ENCODE data around the gene SNRNP70.
"Not testable (repeated sequence)": the region's sequence is repeated elsewhere in the genome, so short reads cannot be mapped to it uniquely, and the experiment has no call there.

Gene SNRNP70, protein sequence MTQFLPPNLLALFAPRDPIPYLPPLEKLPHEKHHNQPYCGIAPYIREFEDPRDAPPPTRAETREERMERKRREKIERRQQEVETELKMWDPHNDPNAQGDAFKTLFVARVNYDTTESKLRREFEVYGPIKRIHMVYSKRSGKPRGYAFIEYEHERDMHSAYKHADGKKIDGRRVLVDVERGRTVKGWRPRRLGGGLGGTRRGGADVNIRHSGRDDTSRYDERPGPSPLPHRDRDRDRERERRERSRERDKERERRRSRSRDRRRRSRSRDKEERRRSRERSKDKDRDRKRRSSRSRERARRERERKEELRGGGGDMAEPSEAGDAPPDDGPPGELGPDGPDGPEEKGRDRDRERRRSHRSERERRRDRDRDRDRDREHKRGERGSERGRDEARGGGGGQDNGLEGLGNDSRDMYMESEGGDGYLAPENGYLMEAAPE

DNA sequence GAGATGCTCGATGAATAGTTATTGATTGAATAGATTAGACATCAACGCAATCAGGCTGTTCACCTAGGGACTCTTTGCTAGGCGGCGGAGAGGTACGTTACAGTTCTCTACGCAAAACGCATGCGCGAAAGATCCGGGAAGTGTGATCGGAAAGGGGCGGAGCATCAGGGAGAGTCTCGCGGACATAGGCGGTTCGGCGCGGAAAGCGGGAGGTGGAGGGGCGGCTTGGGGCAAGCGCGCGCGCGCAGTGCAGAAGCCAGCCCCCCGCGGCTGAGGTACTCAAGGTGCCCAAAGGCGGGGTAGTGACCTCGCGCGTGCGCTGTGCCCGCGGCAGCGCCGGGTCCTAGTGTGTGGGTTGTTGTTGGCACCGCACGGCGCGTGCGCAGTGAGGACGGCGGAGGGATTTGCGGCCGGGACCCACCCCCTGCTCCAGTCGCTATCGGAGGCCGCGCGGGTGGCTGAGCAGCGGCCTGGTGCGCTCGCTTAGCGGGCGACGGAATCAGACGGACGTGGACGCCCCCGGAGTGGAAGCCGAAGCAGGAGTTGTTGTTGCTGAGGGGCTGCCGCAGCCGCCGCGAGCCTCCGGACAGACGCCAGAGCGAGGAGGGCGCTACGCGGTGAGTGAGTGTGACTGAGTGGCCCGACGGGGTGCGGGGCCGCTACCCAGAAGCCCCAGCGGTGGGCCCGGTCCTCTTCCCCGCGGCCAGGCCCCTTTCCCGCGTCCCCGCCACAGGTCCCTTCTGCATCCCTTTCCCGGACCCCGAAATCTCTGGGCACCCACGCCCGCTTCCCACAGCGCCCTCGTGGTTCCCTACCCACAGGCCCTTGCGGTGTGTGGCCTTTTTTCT is at the start of gene SNRNP70:
TSS of gene SNRNP70 (plus strand) at position 432 of the 848 bp plus-strand sequence. CDS start 964 bp downstream, outside the sequence.
- Histone ChIP-seq H3K27me3 (ENCODE audit: insufficient read depth, low read depth, severe bottlenecking) (no peaks in the 10 kb centered on the region), H3K9me3 (ENCODE audit: severe bottlenecking) (peaks cover 3% of the 10 kb centered on the region), H3K4me3 (ENCODE audit: low read depth, low read length) (peak within 1 kb of the TSS; percentile 99), H3K27ac (peak within 1 kb of the TSS; percentile 96), H3K36me3 (peaks cover 45% of the 10 kb centered on the region)
- TF ChIP-seq, protein P1, sequence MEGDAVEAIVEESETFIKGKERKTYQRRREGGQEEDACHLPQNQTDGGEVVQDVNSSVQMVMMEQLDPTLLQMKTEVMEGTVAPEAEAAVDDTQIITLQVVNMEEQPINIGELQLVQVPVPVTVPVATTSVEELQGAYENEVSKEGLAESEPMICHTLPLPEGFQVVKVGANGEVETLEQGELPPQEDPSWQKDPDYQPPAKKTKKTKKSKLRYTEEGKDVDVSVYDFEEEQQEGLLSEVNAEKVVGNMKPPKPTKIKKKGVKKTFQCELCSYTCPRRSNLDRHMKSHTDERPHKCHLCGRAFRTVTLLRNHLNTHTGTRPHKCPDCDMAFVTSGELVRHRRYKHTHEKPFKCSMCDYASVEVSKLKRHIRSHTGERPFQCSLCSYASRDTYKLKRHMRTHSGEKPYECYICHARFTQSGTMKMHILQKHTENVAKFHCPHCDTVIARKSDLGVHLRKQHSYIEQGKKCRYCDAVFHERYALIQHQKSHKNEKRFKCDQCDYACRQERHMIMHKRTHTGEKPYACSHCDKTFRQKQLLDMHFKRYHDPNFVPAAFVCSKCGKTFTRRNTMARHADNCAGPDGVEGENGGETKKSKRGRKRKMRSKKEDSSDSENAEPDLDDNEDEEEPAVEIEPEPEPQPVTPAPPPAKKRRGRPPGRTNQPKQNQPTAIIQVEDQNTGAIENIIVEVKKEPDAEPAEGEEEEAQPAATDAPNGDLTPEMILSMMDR (IDR thresholded peaks at IDR 0.05; ENCODE audit: low read depth, low read length), result no peak
- DNase-seq, result peak; percentile 99

DNA sequence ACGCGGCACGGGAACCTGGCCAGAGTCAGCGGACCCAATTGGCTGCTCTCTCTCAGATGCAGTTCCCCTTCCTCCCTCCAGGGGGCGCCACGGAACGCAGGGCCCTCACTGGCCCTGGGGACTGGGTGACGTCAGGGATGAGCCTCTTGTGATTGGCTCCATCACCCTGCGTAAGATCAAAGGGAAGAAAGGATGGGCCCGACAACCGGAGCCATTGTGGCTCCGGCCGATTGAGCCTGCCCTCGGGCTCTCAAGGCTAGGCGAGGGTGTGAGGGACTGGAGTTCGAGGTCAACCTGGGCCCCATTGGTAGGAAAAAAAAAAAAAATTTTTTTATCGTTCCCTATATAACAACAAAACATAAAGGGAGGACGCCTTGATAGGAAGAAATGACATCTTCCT is 48.4 kb upstream of the SNRNP70 start, which contains the start of gene CGB1:
TSS of gene CGB1 (minus strand) at position 81 of the 400 bp plus-strand sequence. CDS start 184 bp downstream, outside the sequence.
- TF ChIP-seq, protein P1 (IDR thresholded peaks at IDR 0.05; ENCODE audit: low read depth, low read length), result peak; percentile 51
- H3K4me3 ChIP-seq (ENCODE audit: low read depth, low read length); H3K27ac ChIP-seq: not testable (repeated sequence)

DNA sequence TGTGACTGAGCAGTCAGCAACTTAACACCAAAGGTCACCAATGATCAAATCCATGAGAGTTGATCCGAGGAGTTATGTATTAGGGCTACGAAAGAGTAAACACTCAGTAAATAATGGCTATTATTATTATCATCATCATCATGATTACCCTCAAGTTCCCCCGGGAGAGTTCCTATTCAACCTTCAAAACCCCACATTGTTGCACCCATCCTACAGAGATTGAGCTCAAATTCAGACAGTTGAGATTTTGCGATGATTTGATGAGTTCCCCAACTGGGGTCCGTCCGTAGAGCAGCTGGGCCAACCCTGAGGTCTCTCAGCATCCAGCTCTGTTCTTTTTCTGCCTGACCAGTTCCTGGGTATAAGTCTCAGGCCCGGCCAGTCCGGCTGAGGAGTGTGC is 47.1 kb upstream of the SNRNP70 start:
- not testable (repeated sequence) for H3K27ac ChIP-seq

More for the DNA sequence above, 48.4 kb upstream of the SNRNP70 start, which contains the start of gene CGB1:
- H3K36me3 ChIP-seq; H3K9me3 ChIP-seq (ENCODE audit: severe bottlenecking); H3K27me3 ChIP-seq (ENCODE audit: insufficient read depth, low read depth, severe bottlenecking): not testable (repeated sequence)
- DNase-seq, result peak; percentile 42

DNA sequence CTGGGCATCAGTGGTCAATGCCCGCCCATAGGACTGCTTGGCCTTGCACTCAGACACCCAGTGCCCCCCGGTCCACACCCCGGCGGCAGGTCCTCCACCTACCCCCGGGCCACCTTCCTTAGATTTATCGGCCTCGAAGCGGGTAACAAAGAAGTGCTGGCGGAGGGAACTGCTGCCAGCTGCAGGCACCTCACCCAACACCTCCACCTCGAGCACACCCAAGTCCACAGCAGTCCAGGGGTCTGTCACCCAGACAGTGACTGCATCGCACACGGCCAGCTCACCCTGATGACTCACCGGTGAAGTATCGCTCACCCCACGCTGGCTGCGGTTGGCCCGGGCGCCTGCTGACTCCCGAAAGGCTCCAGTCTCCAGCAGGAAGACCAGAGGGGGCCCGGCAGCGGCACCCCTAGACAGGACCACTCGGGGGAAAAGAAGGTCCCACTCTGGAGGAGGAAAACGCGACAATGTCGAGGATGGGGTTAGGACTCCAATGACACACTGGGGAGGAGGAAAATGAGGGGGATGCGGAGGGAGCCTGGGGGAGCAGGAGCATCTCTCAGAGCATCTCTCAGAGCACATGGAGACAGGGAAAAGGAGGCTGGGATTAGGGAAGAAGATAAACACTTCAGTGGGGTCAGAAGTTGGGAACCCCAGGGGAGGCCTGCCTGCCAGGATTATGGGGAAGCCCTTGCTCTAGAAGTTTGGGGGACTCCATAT is 46.5 kb upstream of the SNRNP70 start:
- DNase-seq; H3K4me3 ChIP-seq (ENCODE audit: low read depth, low read length): not testable (repeated sequence)

More for the DNA sequence above, 47.1 kb upstream of the SNRNP70 start:
- H3K36me3 ChIP-seq; DNase-seq; H3K4me3 ChIP-seq (ENCODE audit: low read depth, low read length); H3K9me3 ChIP-seq (ENCODE audit: severe bottlenecking); H3K27me3 ChIP-seq (ENCODE audit: insufficient read depth, low read depth, severe bottlenecking): not testable (repeated sequence)

DNA sequence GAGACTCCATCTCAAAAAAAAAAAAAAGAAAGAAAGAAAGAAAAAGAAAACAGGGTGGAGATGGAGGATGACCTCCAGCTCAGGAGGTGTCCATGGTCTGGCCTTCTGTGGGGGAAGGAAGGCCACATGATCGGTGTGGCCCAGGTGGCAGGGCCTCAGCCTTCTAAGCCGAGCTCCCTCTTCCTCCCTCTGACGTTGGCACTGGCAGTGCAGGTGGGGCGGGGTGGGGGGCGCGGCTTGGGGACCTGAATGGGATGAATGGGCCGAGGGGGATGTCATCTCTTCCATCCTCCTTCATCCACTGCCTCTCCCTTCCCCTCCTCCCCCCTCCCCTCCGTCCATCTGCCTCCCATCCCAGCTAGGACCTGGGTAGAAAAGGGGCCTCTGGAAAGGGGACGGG is 45.5 kb upstream of the SNRNP70 start:
- not testable (repeated sequence) for H3K27me3 ChIP-seq (ENCODE audit: insufficient read depth, low read depth, severe bottlenecking); H3K36me3 ChIP-seq; H3K27ac ChIP-seq; H3K4me3 ChIP-seq (ENCODE audit: low read depth, low read length); H3K9me3 ChIP-seq (ENCODE audit: severe bottlenecking); DNase-seq

More for the DNA sequence above, 46.5 kb upstream of the SNRNP70 start:
- not testable (repeated sequence) for H3K36me3 ChIP-seq; H3K27me3 ChIP-seq (ENCODE audit: insufficient read depth, low read depth, severe bottlenecking); H3K27ac ChIP-seq; H3K9me3 ChIP-seq (ENCODE audit: severe bottlenecking)

DNA sequence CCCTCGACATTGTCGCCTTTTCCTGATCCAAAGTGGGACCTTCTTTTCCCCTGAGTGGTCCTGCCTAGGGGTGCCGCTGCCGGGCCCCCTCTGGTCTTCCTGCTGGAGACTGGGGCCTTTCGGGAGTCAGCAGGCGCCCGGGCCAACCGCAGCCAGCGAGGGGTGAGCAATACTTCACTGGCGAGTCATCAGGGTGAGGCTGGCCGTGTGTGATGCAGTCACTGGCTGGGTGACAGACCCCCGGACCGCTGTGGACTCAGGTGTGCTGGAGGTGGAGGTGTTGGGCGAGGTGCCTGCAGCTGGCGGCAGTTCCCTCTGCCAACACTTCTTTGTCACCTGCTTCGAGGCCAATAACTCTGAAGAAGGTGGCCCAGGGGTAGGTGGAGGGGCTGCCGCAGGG is 43.1 kb upstream of the SNRNP70 start:
- Histone ChIP-seq H3K27ac (no peak overlapping the region), H3K36me3 (no peaks in the 10 kb centered on the region), H3K4me3 (ENCODE audit: low read depth, low read length) (no peak overlapping the region), H3K27me3 (ENCODE audit: insufficient read depth, low read depth, severe bottlenecking) (no peaks in the 10 kb centered on the region), H3K9me3 (ENCODE audit: severe bottlenecking) (no peaks in the 10 kb centered on the region)
- TF ChIP-seq, protein P1 (IDR thresholded peaks at IDR 0.05; ENCODE audit: low read depth, low read length), result no peak
- no peak for DNase-seq

DNA sequence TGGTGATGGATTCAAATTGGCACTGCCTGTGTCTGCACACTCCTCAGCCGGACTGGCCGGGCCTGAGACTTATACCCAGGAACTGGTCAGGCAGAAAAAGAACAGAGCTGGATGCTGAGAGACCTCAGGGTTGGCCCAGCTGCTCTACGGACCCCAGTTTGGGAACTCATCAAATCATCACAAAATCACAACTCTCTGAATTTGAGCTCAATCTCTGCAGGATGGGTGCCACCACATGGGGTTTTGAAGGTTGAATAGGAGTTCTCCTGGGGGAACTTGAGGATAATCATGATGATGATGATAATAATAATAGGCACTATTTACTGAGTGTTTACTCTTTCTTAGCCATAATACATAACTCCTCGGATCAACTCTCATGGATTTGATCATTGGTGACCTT is 42.6 kb upstream of the SNRNP70 start:
- H3K9me3 ChIP-seq (ENCODE audit: severe bottlenecking); DNase-seq; H3K36me3 ChIP-seq; H3K27me3 ChIP-seq (ENCODE audit: insufficient read depth, low read depth, severe bottlenecking); H3K27ac ChIP-seq; H3K4me3 ChIP-seq (ENCODE audit: low read depth, low read length): not testable (repeated sequence)

DNA sequence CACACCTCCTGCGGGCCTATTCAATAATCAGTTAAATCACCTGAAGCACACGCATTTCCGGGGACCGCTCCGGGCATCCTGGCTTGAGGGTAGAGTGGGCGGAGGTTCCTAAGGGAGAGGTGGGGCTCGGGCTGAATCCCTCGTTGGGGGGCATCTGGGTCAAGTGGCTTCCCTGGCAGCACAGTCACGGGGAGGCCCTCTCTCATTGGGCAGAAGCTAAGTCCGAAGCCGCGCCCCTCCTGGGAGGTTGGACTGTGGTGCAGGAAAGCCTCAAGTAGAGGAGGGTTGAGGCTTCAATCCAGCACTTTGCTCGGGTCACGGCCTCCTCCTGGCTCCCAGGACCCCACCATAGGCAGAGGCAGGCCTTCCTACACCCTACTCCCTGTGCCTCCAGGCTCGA is 41.7 kb upstream of the SNRNP70 start, which contains the start of gene CGB5:
TSS of gene CGB5 (plus strand) at position 301 of the 400 bp plus-strand sequence. CDS start 362 bp downstream, outside the sequence.
- not testable (repeated sequence) for H3K9me3 ChIP-seq (ENCODE audit: severe bottlenecking); DNase-seq; H3K27ac ChIP-seq; H3K27me3 ChIP-seq (ENCODE audit: insufficient read depth, low read depth, severe bottlenecking); H3K36me3 ChIP-seq; H3K4me3 ChIP-seq (ENCODE audit: low read depth, low read length)

DNA sequence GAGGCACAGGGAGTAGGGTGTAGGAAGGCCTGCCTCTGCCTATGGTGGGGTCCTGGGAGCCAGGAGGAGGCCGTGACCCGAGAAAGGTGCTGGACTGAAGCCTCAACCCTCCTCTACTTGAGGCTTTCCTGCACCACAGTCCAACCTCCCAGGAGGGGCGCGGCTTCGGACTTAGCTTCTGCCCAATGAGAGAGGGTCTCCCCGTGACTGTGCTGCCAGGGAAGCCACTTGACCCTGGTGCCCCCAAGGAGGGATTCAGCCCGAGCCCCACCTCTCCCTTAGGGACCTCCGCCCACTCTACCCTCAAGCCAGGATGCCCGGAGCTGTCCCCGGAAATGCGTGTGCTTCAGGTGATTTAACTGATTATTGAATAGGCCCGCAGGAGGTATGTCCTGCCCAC is 36.2 kb upstream of the SNRNP70 start, which contains the start of gene CGB8:
TSS of gene CGB8 (minus strand) at position 101 of the 400 bp plus-strand sequence. CDS start 372 bp downstream, outside the sequence.
- H3K9me3 ChIP-seq (ENCODE audit: severe bottlenecking); H3K27me3 ChIP-seq (ENCODE audit: insufficient read depth, low read depth, severe bottlenecking); DNase-seq; H3K4me3 ChIP-seq (ENCODE audit: low read depth, low read length); H3K36me3 ChIP-seq; H3K27ac ChIP-seq: not testable (repeated sequence)

DNA sequence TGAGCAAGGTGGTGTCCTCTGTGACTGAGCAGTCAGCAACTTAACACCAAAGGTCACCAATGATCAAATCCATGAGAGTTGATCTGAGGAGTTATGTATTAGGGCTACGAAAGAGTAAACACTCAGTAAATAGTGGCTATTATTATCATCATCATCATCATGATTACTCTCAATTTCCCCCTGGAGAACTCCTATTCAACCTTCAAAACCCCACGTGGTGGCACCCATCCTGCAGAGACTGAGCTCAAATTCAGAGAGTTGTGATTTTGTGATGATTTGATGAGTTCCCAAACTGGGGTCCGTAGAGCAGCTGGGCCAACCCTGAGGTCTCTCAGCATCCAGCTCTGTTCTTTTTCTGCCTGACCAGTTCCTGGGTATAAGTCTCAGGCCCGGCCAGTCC is 35.4 kb upstream of the SNRNP70 start:
- not testable (repeated sequence) for DNase-seq; H3K36me3 ChIP-seq; H3K9me3 ChIP-seq (ENCODE audit: severe bottlenecking); H3K4me3 ChIP-seq (ENCODE audit: low read depth, low read length); H3K27ac ChIP-seq; H3K27me3 ChIP-seq (ENCODE audit: insufficient read depth, low read depth, severe bottlenecking)

Data from WERI-Rb-1 (cell line).